Neural cell (in vitro differentiated cells): ENCODE measurements around the gene NF1. TPM values are rescaled to one million over a fixed set of nuclear protein-coding genes. Genes with fewer than 3 reads are reported as not detected.

Experiments used
- H2AFZ ChIP-seq: fragments of 200-600, 300-800 bp; sonication (generic), shearing (Covaris generic); 2 replicates; pipeline ENCODE4 v1.6.0; 2014; ENCODE audit warnings: low read depth, mild to moderate bottlenecking, antibody characterized with exemption, low read length, moderate library complexity
- H3F3A ChIP-seq: fragments of 200-600 bp; shearing (Covaris generic); 2 replicates; pipeline ENCODE4 v1.6.1; 2016; ENCODE audit warnings: mild to moderate bottlenecking, moderate library complexity, mixed read lengths, antibody characterized with exemption, low read length; ENCODE audit not compliant: insufficient read depth, poor library complexity, severe bottlenecking
- H3K27ac ChIP-seq: fragments of 200-600, 300-800 bp; sonication (generic), shearing (Covaris generic); 2 replicates; pipeline ENCODE4 v1.5.1; 2014; ENCODE audit warnings: mild to moderate bottlenecking, low read length, moderate library complexity
- H3K27me3 ChIP-seq: fragments of 300-800, 200-600 bp; sonication (generic), shearing (Covaris generic); 2 replicates; pipeline ENCODE4 v1.6.0; 2014; ENCODE audit warnings: mild to moderate bottlenecking, low read depth, low read length, moderate library complexity; ENCODE audit not compliant: insufficient read depth
- H3K36me3 ChIP-seq: fragments of 300-800, 200-600 bp; sonication (generic), shearing (Covaris generic); 2 replicates; pipeline ENCODE4 v1.5.1; 2014; ENCODE audit warnings: mild to moderate bottlenecking, antibody characterized with exemption, low read length, moderate library complexity; ENCODE audit not compliant: insufficient read depth
- H3K4me2 ChIP-seq: fragments of 300-800, 200-600 bp; sonication (generic), shearing (Covaris generic); 2 replicates; pipeline ENCODE4 v1.6.0; 2014; ENCODE audit warnings: mild to moderate bottlenecking, low read length
- H3K4me3 ChIP-seq: fragments of 300-800, 200-600 bp; sonication (generic), shearing (Covaris generic); 2 replicates; pipeline ENCODE4 v1.5.1; 2014; ENCODE audit warnings: mild to moderate bottlenecking, low read length, moderate library complexity
- H3K79me2 ChIP-seq: fragments of 200-600 bp; shearing (Covaris generic); replicated peaks from 2 replicates; pipeline ENCODE4 v1.6.0; 2014; ENCODE audit warnings: mild to moderate bottlenecking, low read length, moderate library complexity; ENCODE audit not compliant: insufficient read depth
- H3K9ac ChIP-seq: fragments of 300-800, 200-600 bp; sonication (generic), shearing (Covaris generic); 2 replicates; pipeline ENCODE4 v1.6.1; 2016; ENCODE audit warnings: mild to moderate bottlenecking, low read length, mixed read lengths
- H3K9me2 ChIP-seq: fragments of 200-600 bp; shearing (Covaris generic); 2 replicates; pipeline ENCODE4 v1.6.1; 2016; ENCODE audit warnings: mild to moderate bottlenecking, low read length, mixed read lengths; ENCODE audit not compliant: insufficient read depth
- H3K9me3 ChIP-seq: fragments of 200-600, 300-800 bp; sonication (generic), shearing (Covaris generic); 2 replicates; pipeline ENCODE4 v1.6.1; 2016; ENCODE audit warnings: mild to moderate bottlenecking, mixed run types, low read length, moderate library complexity, mixed read lengths
- H4K20me1 ChIP-seq: fragments of 200-600 bp; shearing (Covaris generic); 2 replicates; pipeline ENCODE4 v1.6.1; 2016; ENCODE audit warnings: mild to moderate bottlenecking, mixed run types; ENCODE audit not compliant: insufficient read depth
- EP300 ChIP-seq: fragments of 450-650 bp; conservative IDR thresholded peaks from 2 replicates; pipeline ENCODE4 v1.6.1; 2014; ENCODE audit warnings: antibody characterized with exemption, mild to moderate bottlenecking, moderate library complexity; ENCODE audit not compliant: poor library complexity, severe bottlenecking
- EZH2 ChIP-seq: fragments of 200-600, 300-800 bp; shearing (Covaris generic), sonication (generic); IDR thresholded peaks from 2 replicates; pipeline ENCODE4 v1.6.1; 2014; ENCODE audit warnings: antibody characterized with exemption, low read length, borderline replicate concordance, mild to moderate bottlenecking; ENCODE audit not compliant: insufficient read depth, poor library complexity, severe bottlenecking
- MXI1 ChIP-seq: fragments of 450-650 bp; conservative IDR thresholded peaks from 2 replicates; pipeline ENCODE4 v1.6.1; 2014; ENCODE audit warnings: antibody characterized with exemption, mild to moderate bottlenecking; ENCODE audit not compliant: poor library complexity, severe bottlenecking
- POLR2AphosphoS5 ChIP-seq: IDR thresholded peaks from 2 replicates; pipeline ENCODE4 v1.6.1; 2012
- RAD21 ChIP-seq: fragments of 450-650 bp; conservative IDR thresholded peaks from 2 replicates; pipeline ENCODE4 v1.6.1; 2014; ENCODE audit warnings: antibody characterized with exemption, mild to moderate bottlenecking, moderate library complexity
- SMC3 ChIP-seq: fragments of 450-650 bp; conservative IDR thresholded peaks from 2 replicates; pipeline ENCODE4 v1.6.1; 2014; ENCODE audit warnings: antibody characterized with exemption, mild to moderate bottlenecking, moderate library complexity; ENCODE audit not compliant: poor library complexity
- TAF1 ChIP-seq: IDR thresholded peaks from 2 replicates; pipeline ENCODE4 v1.6.1; 2012; ENCODE audit warnings: low read depth
- polyA plus RNA-seq: library from polyadenylated mRNA; depleted of rRNA; stranded (reverse); fragments of >200 nt; gene quantifications from 2 replicates; pipeline ENCODE4 v1.2.3, GENCODE V29; 2014
- TF ChIP-seq, protein P1 (sequence below): fragments of 450-650 bp; IDR thresholded peaks from 2 replicates; pipeline ENCODE4 v1.5.1; 2014; ENCODE audit warnings: antibody characterized with exemption, mild to moderate bottlenecking, moderate library complexity; ENCODE audit not compliant: poor library complexity, severe bottlenecking
- TF ChIP-seq, protein P2 (sequence below): IDR thresholded peaks from 2 replicates; pipeline ENCODE4 v1.6.1; 2012; ENCODE audit warnings: borderline replicate concordance

The NF1 gene
- polyA plus RNA-seq, 1 donor from 2014 or later: 22.4 TPM

DNA sequence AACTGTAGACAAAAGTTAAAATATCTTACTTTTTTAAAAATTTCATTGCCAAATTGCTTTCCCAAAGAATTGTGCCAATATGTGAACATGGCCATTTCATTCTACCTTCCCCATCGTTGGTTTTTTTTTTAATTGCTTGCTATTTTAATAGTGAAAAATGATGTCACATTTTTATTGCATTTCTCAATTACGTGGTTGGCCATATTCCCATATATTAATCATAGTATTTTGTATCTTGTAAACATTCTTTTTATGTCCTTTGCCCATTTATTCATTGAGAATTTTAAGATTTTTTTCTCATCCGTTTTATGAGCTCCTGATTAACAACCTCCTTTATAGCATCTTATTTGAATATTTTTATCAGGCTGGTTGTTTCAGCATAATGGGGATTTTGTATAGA is 195.0 kb downstream of the NF1 start:
- Histone ChIP-seq H3K9ac (no peak overlapping the region), H2AFZ (no peak overlapping the region), H3K79me2 (no peaks in the 10 kb centered on the region), H3K36me3 (no peaks in the 10 kb centered on the region), H3K9me2 (no peaks in the 10 kb centered on the region), H3K4me2 (no peak overlapping the region), H3K27me3 (no peaks in the 10 kb centered on the region), H4K20me1 (no peaks in the 10 kb centered on the region), H3F3A (no peaks in the 10 kb centered on the region), H3K27ac (no peak overlapping the region), H3K4me3 (no peak overlapping the region), H3K9me3 (no peaks in the 10 kb centered on the region)
- TF ChIP-seq MXI1 (no peak), EP300 (no peak), RAD21 (no peak), SMC3 (no peak), EZH2 (no peak), POLR2AphosphoS5 (no peak), TAF1 (no peak)
- TF ChIP-seq, protein P1, sequence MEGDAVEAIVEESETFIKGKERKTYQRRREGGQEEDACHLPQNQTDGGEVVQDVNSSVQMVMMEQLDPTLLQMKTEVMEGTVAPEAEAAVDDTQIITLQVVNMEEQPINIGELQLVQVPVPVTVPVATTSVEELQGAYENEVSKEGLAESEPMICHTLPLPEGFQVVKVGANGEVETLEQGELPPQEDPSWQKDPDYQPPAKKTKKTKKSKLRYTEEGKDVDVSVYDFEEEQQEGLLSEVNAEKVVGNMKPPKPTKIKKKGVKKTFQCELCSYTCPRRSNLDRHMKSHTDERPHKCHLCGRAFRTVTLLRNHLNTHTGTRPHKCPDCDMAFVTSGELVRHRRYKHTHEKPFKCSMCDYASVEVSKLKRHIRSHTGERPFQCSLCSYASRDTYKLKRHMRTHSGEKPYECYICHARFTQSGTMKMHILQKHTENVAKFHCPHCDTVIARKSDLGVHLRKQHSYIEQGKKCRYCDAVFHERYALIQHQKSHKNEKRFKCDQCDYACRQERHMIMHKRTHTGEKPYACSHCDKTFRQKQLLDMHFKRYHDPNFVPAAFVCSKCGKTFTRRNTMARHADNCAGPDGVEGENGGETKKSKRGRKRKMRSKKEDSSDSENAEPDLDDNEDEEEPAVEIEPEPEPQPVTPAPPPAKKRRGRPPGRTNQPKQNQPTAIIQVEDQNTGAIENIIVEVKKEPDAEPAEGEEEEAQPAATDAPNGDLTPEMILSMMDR: no peak
- TF ChIP-seq, protein P2, sequence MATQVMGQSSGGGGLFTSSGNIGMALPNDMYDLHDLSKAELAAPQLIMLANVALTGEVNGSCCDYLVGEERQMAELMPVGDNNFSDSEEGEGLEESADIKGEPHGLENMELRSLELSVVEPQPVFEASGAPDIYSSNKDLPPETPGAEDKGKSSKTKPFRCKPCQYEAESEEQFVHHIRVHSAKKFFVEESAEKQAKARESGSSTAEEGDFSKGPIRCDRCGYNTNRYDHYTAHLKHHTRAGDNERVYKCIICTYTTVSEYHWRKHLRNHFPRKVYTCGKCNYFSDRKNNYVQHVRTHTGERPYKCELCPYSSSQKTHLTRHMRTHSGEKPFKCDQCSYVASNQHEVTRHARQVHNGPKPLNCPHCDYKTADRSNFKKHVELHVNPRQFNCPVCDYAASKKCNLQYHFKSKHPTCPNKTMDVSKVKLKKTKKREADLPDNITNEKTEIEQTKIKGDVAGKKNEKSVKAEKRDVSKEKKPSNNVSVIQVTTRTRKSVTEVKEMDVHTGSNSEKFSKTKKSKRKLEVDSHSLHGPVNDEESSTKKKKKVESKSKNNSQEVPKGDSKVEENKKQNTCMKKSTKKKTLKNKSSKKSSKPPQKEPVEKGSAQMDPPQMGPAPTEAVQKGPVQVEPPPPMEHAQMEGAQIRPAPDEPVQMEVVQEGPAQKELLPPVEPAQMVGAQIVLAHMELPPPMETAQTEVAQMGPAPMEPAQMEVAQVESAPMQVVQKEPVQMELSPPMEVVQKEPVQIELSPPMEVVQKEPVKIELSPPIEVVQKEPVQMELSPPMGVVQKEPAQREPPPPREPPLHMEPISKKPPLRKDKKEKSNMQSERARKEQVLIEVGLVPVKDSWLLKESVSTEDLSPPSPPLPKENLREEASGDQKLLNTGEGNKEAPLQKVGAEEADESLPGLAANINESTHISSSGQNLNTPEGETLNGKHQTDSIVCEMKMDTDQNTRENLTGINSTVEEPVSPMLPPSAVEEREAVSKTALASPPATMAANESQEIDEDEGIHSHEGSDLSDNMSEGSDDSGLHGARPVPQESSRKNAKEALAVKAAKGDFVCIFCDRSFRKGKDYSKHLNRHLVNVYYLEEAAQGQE: no peak

DNA sequence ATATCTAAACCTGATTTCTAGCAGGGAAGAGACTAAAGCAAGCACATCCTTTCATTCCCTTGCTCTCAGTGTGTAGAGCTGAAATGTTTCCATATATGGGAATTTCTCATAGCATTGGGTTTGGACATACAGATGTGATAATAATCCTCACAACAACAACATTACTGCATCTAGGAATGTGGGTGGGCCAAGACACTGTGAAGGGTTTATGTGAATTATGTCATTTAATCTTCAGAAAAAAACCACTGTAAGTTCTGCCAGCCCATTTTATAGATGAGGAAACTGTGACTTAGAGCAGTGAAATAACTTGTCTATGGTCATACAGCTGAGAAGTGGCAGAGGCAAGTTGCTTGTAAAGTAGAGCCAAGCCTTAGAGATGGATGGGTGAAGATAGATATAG is 197.0 kb downstream of the NF1 start:
- TF ChIP-seq, protein P2: no peak
- no peak for TF ChIP-seq MXI1
- TF ChIP-seq EP300: no peak
- no peak for TF ChIP-seq TAF1
- TF ChIP-seq, protein P1: no peak
- TF ChIP-seq EZH2: no peak
- Histone ChIP-seq H3K9me2 (no peaks in the 10 kb centered on the region), H3F3A (no peaks in the 10 kb centered on the region), H3K79me2 (no peaks in the 10 kb centered on the region), H3K4me3 (no peak overlapping the region), H4K20me1 (no peaks in the 10 kb centered on the region), H3K27me3 (no peaks in the 10 kb centered on the region), H3K9me3 (no peaks in the 10 kb centered on the region), H3K36me3 (no peaks in the 10 kb centered on the region), H3K27ac (no peak overlapping the region), H3K4me2 (no peak overlapping the region), H3K9ac (no peak overlapping the region), H2AFZ (no peak overlapping the region)
